ENCODE data around the gene CDKN1B. TPM values are rescaled to one million over a fixed set of nuclear protein-coding genes. Genes with fewer than 3 reads are reported as not detected.
A peak's percentile ranks its signal among the peaks of the same experiment; 100 is the strongest.

CDKN1B gene
- total and polyA plus RNA-seq, 2 donors (not counting 3 experiments of a cell fraction or from before 2014, with no cell fraction given): 12.7 to 40.8 TPM

DNA sequence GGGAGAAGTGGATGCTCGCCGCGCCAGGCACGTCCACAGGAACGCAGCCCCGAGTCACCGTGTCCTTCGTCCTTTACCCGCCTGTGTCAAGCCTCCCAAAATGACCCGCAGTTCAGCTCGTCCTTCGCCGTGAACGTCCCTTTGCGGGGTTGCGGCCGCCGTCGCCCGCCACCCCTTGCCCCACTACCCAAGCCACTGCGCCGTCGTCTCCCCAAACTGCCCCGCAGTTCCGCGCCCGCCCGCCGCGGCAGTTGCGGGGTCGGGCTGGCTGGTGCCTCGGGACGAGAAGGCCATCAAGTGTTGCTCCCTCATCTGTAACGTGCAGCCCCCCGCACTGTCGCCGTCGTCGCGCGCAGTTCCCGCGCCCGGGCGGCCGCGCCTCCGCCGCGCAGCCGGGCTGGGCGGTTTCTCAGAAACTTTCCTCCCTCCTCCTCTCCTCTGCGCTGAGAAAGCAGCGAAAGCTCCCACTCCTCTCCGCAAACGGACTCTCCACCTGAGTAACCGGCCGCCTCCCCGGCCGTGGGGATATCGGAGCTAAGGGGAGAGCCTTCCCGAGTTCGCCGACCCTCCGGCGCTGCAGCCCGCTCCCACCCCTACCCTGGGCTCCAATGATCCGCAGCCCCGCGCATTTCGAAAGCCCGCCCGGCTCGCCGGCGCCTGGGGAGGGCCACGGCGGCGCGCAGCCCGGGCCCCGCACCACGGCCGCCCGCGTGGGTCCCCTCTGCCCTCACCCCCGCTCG lies 6.7 kb downstream of the CDKN1B start:
- intact Hi-C loops (cut with micrococcal nuclease): loop anchor here (2.0 to 5.0 kb wide), 2 partner anchors 61 to 373 kb away; partner anchors contain the start of gene APOLD1
- TF ChIP-seq GATA2 (IDR thresholded peaks at IDR 0.05; ENCODE audit: insufficient read depth, insufficient read length, low read depth, low read length) (no peak), POLR2AphosphoS5 (IDR thresholded peaks at IDR 0.05; ENCODE audit: insufficient read depth, low read depth, low read length) (no peak), EZH2 (IDR thresholded peaks at IDR 0.05; ENCODE audit: borderline replicate concordance, low read depth, low read length, severe bottlenecking) (no peak), JUN (IDR thresholded peaks at IDR 0.05; ENCODE audit: borderline replicate concordance, insufficient read depth, insufficient read length, low read depth) (no peak), CTCF (IDR thresholded peaks at IDR 0.05; ENCODE audit: extremely low read depth in 1 of 2, insufficient read depth in 1 of 2, low read depth in 1 of 2, low read length in 2 of 2) (no peak), POLR2A (IDR thresholded peaks at IDR 0.05; ENCODE audit: low read depth, low read length) (no peak), FOS (IDR thresholded peaks at IDR 0.05; ENCODE audit: borderline replicate concordance, insufficient read depth, low read length) (no peak), MYC (IDR thresholded peaks at IDR 0.05; ENCODE audit: low read depth, low read length) (no peak)
- TF ChIP-seq, protein P1, sequence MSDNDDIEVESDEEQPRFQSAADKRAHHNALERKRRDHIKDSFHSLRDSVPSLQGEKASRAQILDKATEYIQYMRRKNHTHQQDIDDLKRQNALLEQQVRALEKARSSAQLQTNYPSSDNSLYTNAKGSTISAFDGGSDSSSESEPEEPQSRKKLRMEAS (IDR thresholded peaks at IDR 0.05; ENCODE audit: insufficient read depth, insufficient read length): no peak
- Histone ChIP-seq H3K9ac (replicated peaks; ENCODE audit: extremely low read depth, insufficient read depth, low read length) (peak overlapping the region; percentile 98), H2AFZ (ENCODE audit: low read depth, low read length) (peak overlapping the region; percentile 57), H3K27me3 (ENCODE audit: control insufficient read depth in 2 of 2, insufficient read depth in 2 of 2, low read length in 2 of 2) (no peaks in the 10 kb centered on the region), H3K27ac (ENCODE audit: insufficient read depth, low read depth, low read length) (peak overlapping the region; percentile 98), H3K4me2 (ENCODE audit: insufficient read depth, low read length) (peak overlapping the region; percentile 95), H3K4me3 (replicated peaks in 1 of 3; ENCODE audit: insufficient read depth in 1 of 3, low read depth in 1 of 3, low read length in 3 of 3) (peak overlapping the region; percentile 13 to 97 (median 95)), H3K4me1 (ENCODE audit: control insufficient read depth, extremely low read depth, insufficient read depth, low read length) (peaks cover 40% of the 10 kb centered on the region), H3K79me2 (ENCODE audit: control insufficient read depth, insufficient read depth, low read length) (peaks cover 85% of the 10 kb centered on the region), H3K9me1 (replicated peaks; ENCODE audit: control insufficient read depth, extremely low read depth, insufficient read depth, low read length) (no peaks in the 10 kb centered on the region), H3K9me3 (replicated peaks; ENCODE audit: control insufficient read depth, insufficient read depth, low read length) (no peaks in the 10 kb centered on the region), H3K36me3 (ENCODE audit: control insufficient read depth in 2 of 2, extremely low read depth in 1 of 2, insufficient read depth in 2 of 2, low read length in 2 of 2) (peaks cover 2 to 4% of the 10 kb centered on the region in 2 experiments), H4K20me1 (replicated peaks; ENCODE audit: control insufficient read depth, extremely low read depth, insufficient read depth, low read length) (no peaks in the 10 kb centered on the region)
- no peak for FAIRE-seq
- CTCF ChIA-PET: interaction anchor here (1.0 to 11.0 kb wide), 3 partner anchors 8 to 259 kb away, joined by 3 to 159 read pairs (median 5); no protein-coding TSS in a partner anchor
- no TSS peak for BruUV-seq (replicated peaks)
- DNase-seq (ENCODE audit: low read depth, low spot score): peak; percentile 57
- dilution Hi-C loops (cut with MboI; ENCODE audit: extremely low pct_ligation_motif_present, low sequenced_read_pairs): no loop called here
- POLR2A ChIA-PET: no interaction called here

Data from endothelial cell of umbilical vein (primary cell).